ENCODE measurements around the gene ATXN1. TPM values are rescaled to one million over a fixed set of nuclear protein-coding genes. Genes with fewer than 3 reads are reported as not detected.

The ATXN1 gene
- total and polyA plus RNA-seq, 2 experiments from 2014 or later = 4.8 to 9.1 TPM

- Mint-ChIP-seq H3K36me3 (ENCODE audit: low read depth) (no peaks in the 10 kb centered on the region), H3K4me1 (no peaks in the 10 kb centered on the region), H3K4me3 (no peak overlapping the region), H3K27me3 (ENCODE audit: insufficient read depth, low read depth, poor library complexity) (no peaks in the 10 kb centered on the region), H3K9me3 (no peaks in the 10 kb centered on the region), H3K27ac (no peak overlapping the region)
- no peaks in the 10 kb centered on the region for H3K4me1 ChIP-seq (ENCODE audit: insufficient read depth)
- no peaks in the 10 kb centered on the region; the same call in 1 of the 2 replicates for H4K20me1 ChIP-seq (replicated peaks; ENCODE audit: insufficient read depth)
- H3K27me3 ChIP-seq (ENCODE audit: insufficient read depth) = no peaks in the 10 kb centered on the region
- no peak overlapping the region for H2AFZ ChIP-seq
- no peak for DNase-seq (ENCODE audit: low spot score)
- no peaks in the 10 kb centered on the region for H3K79me2 ChIP-seq (replicated peaks; ENCODE audit: insufficient read depth)
- no peaks in the 10 kb centered on the region for H3K9me2 ChIP-seq (ENCODE audit: insufficient read depth)
- no peak overlapping the region for H3K4me2 ChIP-seq
- no peaks in the 10 kb centered on the region for H3K36me3 ChIP-seq (ENCODE audit: insufficient read depth)
- H3F3A ChIP-seq (replicated peaks; ENCODE audit: low read depth) = no peaks in the 10 kb centered on the region
- H3K27ac ChIP-seq (ENCODE audit: low read depth) = no peak overlapping the region
- no peak overlapping the region for H3K4me3 ChIP-seq
- TF ChIP-seq STAT1 (IDR thresholded peaks at IDR 0.05; ENCODE audit: unreplicated experiment) (no peak), JUNB (IDR thresholded peaks at IDR 0.05; ENCODE audit: unreplicated experiment) (no peak), ZNF331 (CRISPR knock-in tag; IDR thresholded peaks at IDR 0.05; ENCODE audit: low read depth) (no peak), NANOG (IDR thresholded peaks at IDR 0.05; ENCODE audit: borderline replicate concordance) (no peak), POLR2AphosphoS5 (IDR thresholded peaks at IDR 0.05; ENCODE audit: low read depth) (no peak), ZNF462 (CRISPR knock-in tag; IDR thresholded peaks at IDR 0.05) (no peak)
- ATAC-seq = no peak
Measured at GRCh38 chr6:16386057-16386456, 375.2 kb downstream of the ATXN1 start.

GRCh38 chr6:16383607-16384206 lies 377.6 kb downstream of the ATXN1 start:
- Histone ChIP-seq H3K4me1 (ENCODE audit: insufficient read depth) (no peaks in the 10 kb centered on the region), H3K79me2 (replicated peaks; ENCODE audit: insufficient read depth) (no peaks in the 10 kb centered on the region), H3K36me3 (ENCODE audit: insufficient read depth) (no peaks in the 10 kb centered on the region), H3K9me2 (ENCODE audit: insufficient read depth) (no peaks in the 10 kb centered on the region), H3K27ac (ENCODE audit: low read depth) (no peak overlapping the region), H2AFZ (no peak overlapping the region), H3K27me3 (ENCODE audit: insufficient read depth) (no peaks in the 10 kb centered on the region), H4K20me1 (replicated peaks; ENCODE audit: insufficient read depth) (no peaks in the 10 kb centered on the region; the same call in 1 of the 2 replicates), H3K4me3 (no peak overlapping the region), H3K4me2 (no peak overlapping the region), H3F3A (replicated peaks; ENCODE audit: low read depth) (no peaks in the 10 kb centered on the region)
- Mint-ChIP-seq H3K27ac (no peak overlapping the region), H3K4me1 (no peaks in the 10 kb centered on the region), H3K4me3 (no peak overlapping the region), H3K36me3 (ENCODE audit: low read depth) (no peaks in the 10 kb centered on the region), H3K27me3 (ENCODE audit: insufficient read depth, low read depth, poor library complexity) (peaks cover 2% of the 10 kb centered on the region), H3K9me3 (no peaks in the 10 kb centered on the region)
- ATAC-seq (no peak), DNase-seq (ENCODE audit: low spot score) (no peak)
- TF ChIP-seq REST (IDR thresholded peaks at IDR 0.05; ENCODE audit: unreplicated experiment) (no peak), ZNF331 (CRISPR knock-in tag; IDR thresholded peaks at IDR 0.05; ENCODE audit: low read depth) (no peak), NANOG (IDR thresholded peaks at IDR 0.05; ENCODE audit: borderline replicate concordance) (no peak)

Data from GM23338 (cell line).